Gastrocnemius medialis (tissue), 4 donors: ENCODE results near the gene FPR3.

Source experiments
- CTCF ChIP-seq, 5 experiments: fragments of 450-650 bp in 3 of 5; fragments of 200-600 bp in 2 of 5; sonication (generic) in 2 of 5; IDR thresholded peaks in 4 of 5; conservative IDR thresholded peaks in 1 of 5; 1 replicate in 4 of 5; 2 replicates in 1 of 5; pipeline ENCODE4 v1.5.1; 2016 to 2019; ENCODE audit warnings: antibody characterized with exemption in 5 of 5, mild to moderate bottlenecking in 3 of 5, moderate library complexity in 3 of 5
- POLR2A ChIP-seq, 2 donors: fragments of 450-650 bp; IDR thresholded peaks; one replicate each; pipeline ENCODE4 v1.6.1; 2017; ENCODE audit warnings: antibody characterized with exemption in 2 of 2, mild to moderate bottlenecking in 2 of 2, moderate library complexity in 2 of 2

GRCh38 chr19:51807925-51808324 lies 13.0 kb downstream of the FPR3 start:
- TF ChIP-seq POLR2A (IDR thresholded peaks at IDR 0.05) (no peak), CTCF (IDR thresholded peaks at IDR 0.05 in 4 of 5, conservative IDR thresholded peaks at IDR 0.05 in 1 of 5) (no peak)
